HG03378 (cell line): ENCODE measurements around the gene CSDE1.
A peak's percentile ranks its signal among the peaks of the same experiment; 100 is the strongest.

Source experiments
- ATAC-seq: cut with Tn5 transposase; IDR thresholded peaks from one replicate; pipeline ENCODE4 v1.9.1; 2021; ENCODE audit warnings: mild to moderate bottlenecking, moderate library complexity; ENCODE audit not compliant: unreplicated experiment

CSDE1 gene

DNA sequence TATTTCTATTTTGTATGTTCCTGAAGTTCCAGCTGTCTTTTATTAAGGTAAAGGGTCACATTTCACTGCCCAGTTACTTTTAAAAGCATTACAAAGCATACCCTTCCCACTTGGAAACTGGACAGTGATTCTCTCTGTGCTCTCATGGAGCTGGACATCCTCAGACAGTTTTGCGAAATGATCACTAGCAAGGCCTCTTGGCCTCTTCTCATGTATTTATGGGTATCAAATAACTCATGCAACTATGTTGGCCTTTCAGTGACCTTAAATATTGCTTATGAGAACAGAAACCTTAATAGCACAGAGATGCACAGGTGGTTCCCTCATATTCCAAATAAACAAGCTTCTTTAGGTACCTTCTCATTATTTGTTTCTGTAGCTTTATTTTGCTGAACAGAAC is 54.5 kb downstream of the CSDE1 start:
- ATAC-seq: peak; percentile 45

DNA sequence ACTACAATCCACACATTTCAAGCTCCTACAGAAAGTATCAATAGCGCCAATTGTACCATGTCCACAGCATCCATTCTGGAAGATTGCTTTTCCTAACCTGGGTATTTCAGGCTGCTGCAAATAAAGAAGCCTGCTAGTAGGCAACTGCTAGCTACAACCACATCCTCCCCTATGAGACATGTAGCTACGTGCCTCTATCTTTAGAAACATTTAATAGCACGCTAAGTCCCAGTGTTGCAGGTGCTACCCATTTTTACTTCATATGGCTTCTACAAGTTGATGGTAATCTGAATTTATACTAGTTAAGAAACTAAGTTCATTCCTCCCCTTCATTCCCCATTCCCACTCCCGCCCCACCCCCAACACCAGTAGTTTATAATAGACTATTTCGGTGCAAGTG is 55.0 kb downstream of the CSDE1 start:
- ATAC-seq: peak; percentile 46

DNA sequence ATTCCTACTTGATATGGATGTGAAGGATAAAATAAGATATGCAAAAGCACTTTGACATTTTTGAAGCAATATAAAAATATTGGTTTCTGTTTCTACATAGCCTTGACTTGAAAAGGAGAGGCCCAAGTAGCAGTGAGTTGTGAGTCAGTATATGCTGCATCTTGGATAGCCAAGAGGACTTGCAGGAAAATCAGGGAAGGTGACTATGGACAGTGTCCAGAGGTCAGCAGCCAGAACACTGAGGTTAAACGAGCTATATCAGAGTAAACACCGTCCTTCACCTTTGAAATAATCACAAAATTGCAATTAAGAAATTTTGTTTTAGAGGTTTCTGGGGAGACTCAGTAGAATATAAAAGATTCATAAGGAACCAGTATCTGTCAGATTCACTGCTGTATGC is 55.9 kb downstream of the CSDE1 start:
- ATAC-seq: no peak

DNA sequence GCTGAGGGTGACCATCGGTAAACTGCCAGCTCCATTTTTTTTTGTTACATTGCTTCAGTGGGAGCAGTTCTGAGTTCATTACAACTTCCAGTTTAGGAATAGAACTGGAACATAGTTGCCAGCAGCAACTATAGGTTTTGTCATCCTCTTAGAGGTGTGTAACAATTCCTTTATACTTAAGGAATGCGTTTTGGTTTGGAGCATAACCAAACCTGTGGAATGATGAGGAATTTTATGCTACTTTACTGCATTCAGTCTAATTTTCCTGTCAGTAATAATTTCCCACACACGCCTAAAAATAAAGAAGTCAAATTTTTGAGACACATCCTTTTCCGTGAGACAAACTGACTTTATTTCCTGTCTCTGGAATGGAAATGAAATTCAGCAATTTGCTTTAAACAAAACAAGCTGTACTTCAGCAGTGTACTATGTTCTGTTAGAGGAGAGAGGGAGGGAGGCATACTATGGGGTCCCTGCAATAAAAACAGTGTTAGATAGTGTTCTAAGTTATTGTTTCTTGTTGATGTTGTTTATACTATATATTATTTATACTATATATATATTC is 57.7 kb downstream of the CSDE1 start:
- no peak for ATAC-seq

DNA sequence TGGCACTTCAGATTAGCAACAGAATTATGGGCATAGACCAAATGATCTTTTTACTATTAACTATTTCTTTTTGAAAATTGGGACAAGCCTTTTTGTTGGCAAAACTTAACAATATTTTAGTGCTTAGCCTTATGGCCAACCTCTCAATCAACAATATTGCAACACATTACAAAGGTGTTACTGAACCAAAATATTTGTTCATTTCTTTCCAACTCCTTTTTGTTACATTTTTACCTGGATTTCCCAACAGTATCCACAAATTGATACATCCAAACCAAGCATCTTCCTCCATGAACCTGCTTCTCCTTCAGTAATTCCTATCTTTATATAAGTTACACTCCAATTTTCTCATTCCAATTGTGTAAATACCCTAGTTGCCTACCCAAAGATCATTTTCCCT is 61.0 kb downstream of the CSDE1 start:
- no peak for ATAC-seq

DNA sequence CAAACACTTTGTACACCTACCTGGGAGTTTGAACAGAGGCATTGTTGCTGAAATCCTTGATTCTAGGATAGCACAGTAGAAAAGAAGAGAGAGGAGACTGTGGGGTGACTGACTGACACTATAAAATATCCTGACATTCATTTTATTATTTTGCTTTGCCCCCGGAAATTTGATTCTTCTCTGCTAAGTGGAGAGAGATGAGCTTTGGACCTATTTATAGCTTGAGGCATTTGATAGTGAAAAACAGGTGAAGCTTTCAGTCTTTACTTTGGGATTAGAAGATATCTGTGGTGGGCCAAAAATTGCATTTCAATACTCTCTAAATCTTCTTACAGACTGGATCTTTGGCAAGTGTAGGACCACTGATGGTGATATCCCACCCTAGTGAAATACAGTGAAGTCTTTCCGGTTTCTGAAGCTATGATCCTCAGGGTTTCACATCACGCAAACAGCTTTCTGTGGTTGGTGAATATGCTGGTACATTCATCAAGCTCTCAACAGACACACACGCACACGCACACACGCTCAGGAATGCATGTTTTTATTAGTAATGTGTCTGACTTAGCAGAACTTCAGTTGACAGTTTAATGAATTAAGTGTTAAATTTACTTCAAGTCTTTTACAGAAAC is 62.2 kb downstream of the CSDE1 start, which contains the start of gene AMPD1:
TSS of gene AMPD1 (minus strand) at position 117 of the 629 bp plus-strand sequence. CDS start at position 42, 75 bp downstream.
- no peak for ATAC-seq

DNA sequence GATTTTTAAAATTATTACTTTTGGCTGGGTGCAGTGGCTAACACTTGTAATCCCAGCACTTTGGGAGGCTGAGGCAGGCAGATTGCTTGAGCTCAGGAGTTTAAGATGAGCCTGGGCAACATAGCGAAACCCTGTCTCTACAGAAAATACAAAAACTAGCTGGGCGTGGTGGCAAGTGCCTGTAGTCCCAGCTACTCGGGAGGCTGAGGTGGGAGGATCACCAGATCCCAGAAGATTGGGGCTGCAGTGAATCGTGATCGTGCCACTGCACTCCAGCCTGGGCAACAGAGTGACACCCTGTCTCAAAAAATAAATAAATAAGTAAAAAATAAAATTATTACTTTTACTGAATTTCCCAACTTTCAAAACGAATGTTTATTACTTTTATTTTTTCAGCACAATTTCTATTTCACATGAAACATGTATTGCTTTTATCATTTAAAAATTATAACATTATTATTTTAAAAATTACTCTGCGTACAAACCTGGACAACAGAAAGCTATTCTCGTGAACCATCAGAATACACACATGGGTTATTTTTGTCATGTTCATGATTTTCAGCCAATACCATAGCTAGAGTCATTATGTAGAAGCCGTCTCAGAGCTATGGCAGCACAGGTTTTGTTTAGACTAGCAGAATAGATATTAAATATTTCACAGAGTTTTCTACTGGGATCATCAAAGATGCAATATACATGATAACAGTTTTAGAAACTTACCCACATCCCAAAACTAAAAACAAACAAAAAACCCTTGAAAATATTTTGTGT is 63.1 kb downstream of the CSDE1 start:
- ATAC-seq: no peak

DNA sequence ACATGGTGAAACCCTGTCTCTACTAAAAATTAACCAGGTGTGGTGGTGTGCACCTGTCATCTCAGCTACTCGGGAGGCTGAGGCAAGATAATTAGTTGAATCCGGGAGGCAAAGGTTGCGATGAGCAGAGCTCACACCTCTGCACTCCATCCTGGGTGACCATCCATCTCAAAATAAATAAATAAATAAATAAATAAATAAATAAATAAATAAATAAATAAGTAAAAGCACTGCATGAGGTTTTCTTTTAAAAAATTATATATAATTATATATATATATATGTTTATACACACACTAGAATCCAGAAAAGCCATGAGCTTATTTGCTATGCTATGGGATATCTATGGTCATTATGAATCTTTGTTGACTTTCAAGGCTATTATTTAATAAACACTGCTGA is 64.8 kb downstream of the CSDE1 start:
- no peak for ATAC-seq

DNA sequence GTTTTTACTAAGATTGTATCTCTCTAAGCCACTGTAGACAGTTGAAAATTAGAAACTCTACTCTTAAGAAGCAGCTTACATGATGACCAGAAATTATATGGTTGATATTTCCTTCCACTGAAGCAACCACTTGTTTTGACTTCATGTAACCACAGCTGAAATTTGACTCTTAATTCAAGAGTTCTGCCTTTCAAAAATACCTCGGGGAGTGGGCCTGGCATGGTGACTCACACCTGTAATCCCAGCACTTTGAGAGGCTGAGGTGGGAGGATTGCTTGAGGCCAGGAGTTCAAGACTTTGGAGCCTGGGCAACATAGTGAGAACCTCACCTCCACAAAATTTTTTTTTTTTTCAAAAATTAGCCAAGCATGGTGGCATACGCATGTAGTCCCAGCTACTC is 66.7 kb downstream of the CSDE1 start:
- no peak for ATAC-seq

DNA sequence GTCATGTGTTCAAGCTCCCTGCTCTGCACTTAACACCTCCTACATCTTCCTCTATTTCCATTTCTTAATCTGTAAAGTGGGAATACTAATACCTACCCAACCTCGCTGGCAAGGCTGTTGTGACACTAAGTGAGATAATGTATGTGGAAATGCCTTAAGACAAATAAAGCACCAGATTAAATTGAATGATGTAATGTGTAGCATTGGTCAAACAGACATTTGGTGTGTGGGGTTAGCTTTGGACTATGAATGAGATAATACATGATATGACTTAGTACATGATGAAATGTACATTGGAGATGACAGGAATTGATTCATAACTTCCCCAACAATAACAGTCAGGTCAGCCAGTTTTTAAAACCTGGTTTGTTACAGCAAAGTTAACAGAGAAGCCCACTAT is 67.6 kb downstream of the CSDE1 start:
- ATAC-seq: no peak

DNA sequence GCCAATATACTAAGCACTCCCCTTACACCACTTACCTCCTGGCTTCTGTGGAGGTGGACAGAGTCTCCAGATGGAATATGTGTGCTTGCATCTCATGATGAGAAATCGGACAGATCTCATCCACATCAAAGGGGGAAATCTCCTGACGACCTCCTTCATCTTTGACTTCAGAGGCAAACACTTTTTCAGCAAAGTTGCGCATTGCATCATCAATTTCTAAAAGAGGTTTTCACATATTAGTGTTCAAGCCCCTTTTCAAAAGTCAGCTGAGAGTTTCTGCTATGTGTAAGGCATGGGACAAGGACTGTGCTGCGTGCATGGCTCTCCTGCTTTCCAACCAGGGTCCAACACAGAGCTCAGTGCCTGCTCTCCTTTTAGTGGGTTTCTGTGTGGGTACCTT is 69.3 kb downstream of the CSDE1 start:
- no peak for ATAC-seq

DNA sequence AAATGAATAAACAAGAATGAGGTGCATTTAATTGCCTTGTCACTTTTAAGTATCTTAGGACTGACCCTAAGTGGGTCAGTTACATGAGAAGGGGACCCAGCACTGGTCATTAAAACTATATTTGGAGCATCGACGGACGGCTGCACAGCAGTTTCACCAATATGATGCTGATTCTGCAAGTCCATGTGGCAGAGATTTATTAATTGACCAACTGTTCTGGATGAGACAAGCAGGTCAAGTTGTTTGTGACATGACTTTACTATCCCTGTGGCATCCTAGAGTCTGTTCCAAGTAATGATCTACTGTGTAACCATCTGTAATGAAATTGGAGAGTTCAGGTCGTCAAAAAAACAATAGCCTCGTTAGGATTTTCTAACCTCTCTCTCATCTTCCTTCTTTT is 71.9 kb downstream of the CSDE1 start:
- ATAC-seq: no peak

DNA sequence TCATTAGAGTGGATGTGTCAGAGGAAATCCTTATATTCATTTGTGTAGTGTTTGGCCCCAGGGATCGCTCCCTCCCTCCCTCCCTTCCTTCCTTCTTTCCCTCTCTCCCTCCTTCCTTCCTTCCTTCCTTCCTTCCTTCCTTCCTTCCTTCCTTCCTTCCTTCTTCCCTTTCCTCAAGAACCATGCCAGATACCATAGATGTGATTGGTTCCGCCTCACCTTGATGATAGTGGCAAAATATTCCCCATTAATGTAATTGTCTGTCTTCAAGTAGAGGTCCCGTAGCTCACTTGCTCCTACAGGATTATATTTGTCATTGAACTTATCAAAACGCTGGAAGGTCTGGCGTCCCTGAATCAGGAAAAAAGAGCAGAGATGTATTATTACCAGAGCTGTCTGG is 80.1 kb downstream of the CSDE1 start:
- no peak for ATAC-seq

DNA sequence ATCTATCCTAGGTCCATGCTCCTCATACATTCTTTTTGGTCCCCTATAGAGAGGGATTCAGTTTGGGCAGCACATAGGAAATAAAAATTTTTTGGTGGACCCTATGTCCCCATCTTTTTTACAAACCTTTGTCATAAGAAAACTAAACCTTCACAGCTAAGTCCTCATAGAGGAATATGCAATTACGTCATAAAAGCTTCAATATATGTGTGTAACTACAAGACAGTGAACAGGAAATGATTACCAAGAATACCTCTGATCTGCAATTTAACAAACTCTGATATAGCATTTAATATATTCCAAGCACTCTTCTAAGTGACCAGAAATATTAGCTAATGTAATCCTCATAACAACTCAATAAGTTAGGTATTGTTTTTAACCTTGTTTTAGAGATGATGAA is 81.7 kb downstream of the CSDE1 start:
- ATAC-seq: no peak

DNA sequence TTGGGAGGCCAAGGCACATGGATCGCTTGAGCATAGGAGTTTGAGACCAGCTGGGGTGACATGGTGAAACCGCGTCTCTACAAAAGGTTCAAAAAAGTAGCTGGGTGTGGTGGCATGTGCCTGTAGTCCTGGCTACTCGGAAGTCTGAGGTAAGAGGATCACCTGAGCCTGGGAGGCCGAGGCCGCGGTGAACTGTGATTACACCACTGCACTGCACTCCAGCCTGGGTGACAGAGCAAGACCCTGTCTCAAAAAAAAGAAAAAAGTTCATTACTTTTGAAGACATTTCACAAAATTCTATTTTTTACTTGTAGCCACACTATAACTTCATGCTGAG is 85.9 kb downstream of the CSDE1 start:
- no peak for ATAC-seq

DNA sequence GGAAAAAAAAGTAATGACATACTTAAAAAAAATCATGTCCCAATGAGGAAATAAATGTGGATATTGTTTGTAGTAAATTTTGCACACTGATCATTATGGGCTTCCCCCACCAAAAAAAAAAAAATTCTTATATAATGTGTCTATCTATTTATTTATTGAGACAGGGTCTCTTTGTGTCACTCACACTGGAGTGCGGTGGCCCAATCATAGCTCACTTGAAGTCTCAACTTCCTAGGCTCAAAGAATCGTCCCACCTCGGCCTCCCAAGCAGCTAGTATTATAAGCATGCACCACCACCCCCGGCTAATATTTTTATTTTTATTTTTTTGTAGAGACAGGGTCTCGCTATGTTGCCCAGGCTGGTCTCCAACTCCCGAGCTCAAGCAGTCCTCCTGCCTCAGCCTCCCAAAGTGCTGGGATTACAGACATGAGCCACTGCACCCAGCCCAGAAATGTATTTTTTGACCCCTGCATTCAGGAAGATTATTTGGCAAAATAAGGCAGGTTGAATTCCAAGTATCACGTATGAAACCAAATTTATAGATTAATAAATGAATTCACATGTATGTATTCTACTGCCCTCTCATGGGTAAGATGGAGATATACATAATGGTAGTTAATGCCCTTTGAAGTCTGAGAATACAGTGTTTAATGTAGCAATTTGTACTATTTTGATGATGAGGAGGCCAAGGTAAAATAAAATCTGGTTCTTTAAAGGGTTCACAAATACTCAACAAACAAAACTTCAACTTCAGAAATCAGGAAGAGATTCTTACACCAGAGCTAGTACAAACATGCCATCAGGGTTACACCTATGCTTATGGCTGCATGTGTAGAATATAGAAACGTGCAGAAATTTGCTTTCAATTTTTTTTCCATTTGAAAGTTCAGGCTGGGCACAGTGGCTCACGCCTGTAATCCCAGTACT is 86.5 kb downstream of the CSDE1 start:
- ATAC-seq: no peak

DNA sequence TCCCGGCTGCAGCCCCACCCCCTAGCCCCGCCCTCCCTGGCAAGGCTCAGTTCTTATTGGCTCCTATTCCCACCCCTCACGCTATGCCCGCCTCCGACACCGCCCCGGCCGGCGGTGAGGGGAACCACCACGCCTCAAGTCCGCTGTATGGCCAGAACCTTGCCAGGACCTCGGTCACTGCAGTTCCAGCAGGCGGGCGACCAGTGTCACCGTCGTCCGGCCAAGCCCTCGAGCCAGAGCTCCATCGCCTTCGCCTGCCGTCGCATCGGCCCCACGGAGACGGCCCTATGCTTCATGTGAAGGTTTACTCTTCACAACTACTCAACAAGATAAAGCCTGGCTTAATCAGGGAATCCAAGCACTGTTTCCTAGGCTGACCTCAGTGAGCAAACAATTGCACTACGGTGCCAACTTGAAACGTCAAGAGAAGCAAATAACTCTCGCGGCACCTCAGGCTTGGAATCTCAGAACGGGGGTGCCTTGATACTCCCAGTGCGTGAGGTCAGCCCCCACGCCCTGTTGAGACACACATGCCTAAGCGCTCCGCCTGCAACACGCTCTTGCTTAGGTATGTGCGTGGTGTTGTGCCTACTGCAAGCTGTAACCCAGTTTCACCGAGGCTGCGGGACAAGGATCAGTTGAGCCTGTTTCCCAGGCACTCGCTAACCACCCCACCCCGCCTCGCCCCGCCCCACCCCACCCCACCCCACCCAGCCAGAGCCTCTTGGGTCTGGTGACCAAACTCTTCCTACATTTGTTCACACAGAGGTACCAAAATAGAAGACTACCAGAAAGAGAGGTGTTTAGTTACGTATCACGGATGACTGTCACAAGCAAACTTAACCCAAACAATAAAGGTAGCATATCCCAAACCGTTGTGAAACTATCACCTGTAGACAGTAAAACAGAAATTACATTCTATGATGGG is 87.4 kb downstream of the CSDE1 start:
- peak; percentile 88 for ATAC-seq

DNA sequence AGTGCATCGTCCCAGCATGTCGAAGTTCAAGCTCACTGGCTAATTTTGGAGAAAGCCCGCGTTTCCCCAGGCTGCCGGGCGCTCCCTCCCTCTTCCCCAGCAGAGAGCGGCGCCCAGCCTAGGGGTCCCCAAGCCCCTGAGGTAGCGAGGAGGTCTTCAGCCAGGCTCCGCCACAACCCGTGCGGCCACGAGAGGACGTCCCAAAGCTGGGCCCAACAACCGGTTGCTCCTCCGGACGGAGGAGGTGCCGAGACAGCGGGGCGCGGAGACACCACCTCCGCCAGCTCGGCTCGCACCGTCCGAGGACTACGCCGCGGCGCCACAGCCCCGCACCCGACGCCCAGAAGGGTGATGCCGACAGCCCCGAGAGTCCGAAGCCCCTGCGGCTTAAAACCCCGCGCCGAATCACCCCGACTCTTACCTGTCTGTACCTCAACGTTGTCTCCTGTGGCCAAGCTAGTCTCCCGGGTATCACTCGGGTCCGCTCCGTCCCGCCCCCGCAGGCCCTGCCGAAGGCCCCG is 88.2 kb downstream of the CSDE1 start, which contains the start of gene DENND2C:
TSS of gene DENND2C (minus strand) at position 488 of the 521 bp plus-strand sequence. CDS start 44,065 bp downstream, outside the sequence.
- peak; percentile 46 for ATAC-seq

DNA sequence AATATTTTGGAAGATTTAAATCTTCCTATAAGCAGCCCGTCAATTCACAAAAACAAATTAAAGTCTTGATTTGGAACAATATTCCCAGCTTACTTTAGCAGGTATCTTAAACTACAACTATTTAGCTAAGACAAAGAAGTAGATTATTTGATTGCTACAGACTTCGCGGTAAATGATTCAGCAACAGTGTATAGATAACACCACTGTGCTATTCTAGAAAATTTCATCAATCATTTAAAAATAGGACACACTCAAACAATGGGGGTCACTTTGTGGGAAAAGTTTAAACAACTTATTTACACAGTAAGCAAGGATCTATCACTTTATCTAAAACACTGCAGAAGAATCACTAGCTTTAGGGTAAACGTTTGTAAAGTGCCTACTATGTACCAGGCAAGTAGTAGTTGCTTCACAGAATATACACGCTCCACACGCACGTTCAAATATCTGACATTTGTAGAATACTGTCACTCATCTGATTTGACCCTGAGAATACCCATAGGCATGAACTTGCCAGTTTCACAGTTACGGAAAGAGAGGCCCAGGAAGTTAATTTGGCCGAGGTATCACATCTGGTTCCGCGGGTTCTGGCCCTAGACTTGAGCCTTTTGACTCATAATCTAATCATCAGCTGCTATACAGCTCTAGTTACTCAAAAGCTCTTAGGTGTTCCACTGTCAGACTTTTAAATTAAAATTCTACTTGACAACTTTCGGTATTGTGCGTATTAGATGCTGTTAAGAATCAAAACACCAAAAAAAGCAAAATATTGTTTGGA is 88.8 kb downstream of the CSDE1 start:
- no peak for ATAC-seq
